ENCODE measurements around the gene KRT79.

DNA sequence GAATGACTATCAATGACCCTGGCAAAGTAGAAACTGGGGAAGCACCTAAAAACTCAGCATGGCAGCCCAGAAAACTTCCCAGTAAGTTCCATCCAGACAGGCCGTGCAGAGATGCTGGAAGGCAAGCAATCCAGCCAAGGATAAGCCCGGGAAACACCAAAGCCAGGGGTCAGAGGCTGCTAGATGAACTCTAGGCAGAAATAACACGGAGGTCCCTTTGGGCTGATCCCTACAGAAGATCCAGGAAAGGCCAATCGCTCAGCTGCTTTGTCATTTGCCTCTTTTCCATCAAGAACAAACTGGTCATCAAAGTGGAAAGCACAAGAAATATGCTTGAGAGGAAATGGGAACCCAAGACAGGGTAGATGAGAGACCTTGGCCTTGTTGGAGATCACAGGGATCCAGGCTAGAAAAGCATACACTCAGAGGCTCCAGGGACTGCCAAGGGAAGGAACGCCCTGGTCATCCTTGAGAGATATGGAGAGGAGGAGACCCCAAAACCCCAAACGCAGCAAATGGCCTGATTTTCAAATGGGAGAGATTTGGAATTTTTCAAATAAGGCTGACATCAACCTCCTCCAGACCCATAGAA lies 6.5 kb downstream of the KRT79 start:
- TF ChIP-seq, protein P1, sequence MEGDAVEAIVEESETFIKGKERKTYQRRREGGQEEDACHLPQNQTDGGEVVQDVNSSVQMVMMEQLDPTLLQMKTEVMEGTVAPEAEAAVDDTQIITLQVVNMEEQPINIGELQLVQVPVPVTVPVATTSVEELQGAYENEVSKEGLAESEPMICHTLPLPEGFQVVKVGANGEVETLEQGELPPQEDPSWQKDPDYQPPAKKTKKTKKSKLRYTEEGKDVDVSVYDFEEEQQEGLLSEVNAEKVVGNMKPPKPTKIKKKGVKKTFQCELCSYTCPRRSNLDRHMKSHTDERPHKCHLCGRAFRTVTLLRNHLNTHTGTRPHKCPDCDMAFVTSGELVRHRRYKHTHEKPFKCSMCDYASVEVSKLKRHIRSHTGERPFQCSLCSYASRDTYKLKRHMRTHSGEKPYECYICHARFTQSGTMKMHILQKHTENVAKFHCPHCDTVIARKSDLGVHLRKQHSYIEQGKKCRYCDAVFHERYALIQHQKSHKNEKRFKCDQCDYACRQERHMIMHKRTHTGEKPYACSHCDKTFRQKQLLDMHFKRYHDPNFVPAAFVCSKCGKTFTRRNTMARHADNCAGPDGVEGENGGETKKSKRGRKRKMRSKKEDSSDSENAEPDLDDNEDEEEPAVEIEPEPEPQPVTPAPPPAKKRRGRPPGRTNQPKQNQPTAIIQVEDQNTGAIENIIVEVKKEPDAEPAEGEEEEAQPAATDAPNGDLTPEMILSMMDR (IDR thresholded peaks at IDR 0.05) = no peak
- no peak for TF ChIP-seq POLR2A (IDR thresholded peaks at IDR 0.05)

All from heart left ventricle (tissue), 13 donors.